ENCODE data around the gene GAGE1.
A peak's percentile ranks its signal among the peaks of the same experiment; 100 is the strongest.
"Not testable (repeated sequence)": the region's sequence is repeated elsewhere in the genome, so short reads cannot be mapped to it uniquely, and the experiment has no call there.

GAGE1 gene

GRCh38 chrX:49598720-49599119, at the start of gene GAGE1:
Gene GAGE1, plus strand, starts transcription at chrX:49599020. Its CDS starts 1,155 bp downstream, at chrX:49600175.
- DNase-seq; intact Hi-C loops (cut with DNase I): not testable (repeated sequence)

- intact Hi-C loops (cut with DNase I); DNase-seq: not testable (repeated sequence)
Measured at GRCh38 chrX:49550989-49551388, 47.8 kb upstream of the GAGE1 start, which contains the start of gene GAGE12E. Gene GAGE12E, plus strand, starts transcription at chrX:49551289. Its CDS starts 1,155 bp downstream, at chrX:49552444.

GRCh38 chrX:49560542-49560941, 38.3 kb upstream of the GAGE1 start, which contains the start of gene GAGE12F:
Gene GAGE12F, plus strand, starts transcription at chrX:49560842. Its CDS starts 1,155 bp downstream, at chrX:49561997.
- intact Hi-C loops (cut with DNase I); DNase-seq: not testable (repeated sequence)

GRCh38 chrX:49568728-49569127, 30.1 kb upstream of the GAGE1 start:
- intact Hi-C loops (cut with DNase I), result not testable (repeated sequence)
- peak in 2 of 10 donors; percentile 39 to 60 for DNase-seq

- peak in 2 of 10 donors; percentile 14 to 44 for DNase-seq
- intact Hi-C loops (cut with DNase I), result not testable (repeated sequence)
Measured at GRCh38 chrX:49569152-49569551, 29.7 kb upstream of the GAGE1 start.

- intact Hi-C loops (cut with DNase I); DNase-seq: not testable (repeated sequence)
Measured at GRCh38 chrX:49570100-49570499, 28.7 kb upstream of the GAGE1 start, which contains the start of gene GAGE12G. Gene GAGE12G, plus strand, starts transcription at chrX:49570400. Its CDS starts 1,155 bp downstream, at chrX:49571555.

GRCh38 chrX:49579649-49580048, 19.2 kb upstream of the GAGE1 start, which contains the start of gene GAGE12H:
Gene GAGE12H, plus strand, starts transcription at chrX:49579949. Its CDS starts 1,155 bp downstream, at chrX:49581104.
- DNase-seq; intact Hi-C loops (cut with DNase I): not testable (repeated sequence)

- DNase-seq; intact Hi-C loops (cut with DNase I): not testable (repeated sequence)
Measured at GRCh38 chrX:49589196-49589595, 9.6 kb upstream of the GAGE1 start, which contains the start of gene GAGE2A. Gene GAGE2A, plus strand, starts transcription at chrX:49589496. Its CDS starts 1,155 bp downstream, at chrX:49590651.

- peak in 7 of 10 donors; percentile 1 to 93 (median 41) for DNase-seq
- intact Hi-C loops (cut with DNase I), result not testable (repeated sequence)
Measured at GRCh38 chrX:49589769-49590478, 8.9 kb upstream of the GAGE1 start.

- intact Hi-C loops (cut with DNase I), result not testable (repeated sequence)
- peak in 1 of 10 donors; percentile 39 for DNase-seq
Measured at GRCh38 chrX:49590488-49590887, 8.3 kb upstream of the GAGE1 start.

- intact Hi-C loops (cut with DNase I), result no loop called here
- no peak for DNase-seq
Measured at GRCh38 chrX:49610718-49611310, 12.0 kb downstream of the GAGE1 start.

- intact Hi-C loops (cut with DNase I), result no loop called here
Measured at GRCh38 chrX:49618574-49618973, 19.8 kb downstream of the GAGE1 start.

GRCh38 chrX:49627086-49627777, 28.4 kb downstream of the GAGE1 start:
- intact Hi-C loops (cut with DNase I), result no loop called here
- DNase-seq, result peak in 4 of 10 donors; percentile 1 to 82 (median 46)

More at GRCh38 chrX:49618574-49618973, 19.8 kb downstream of the GAGE1 start:
- DNase-seq, result no peak

GRCh38 chrX:49644991-49645637, 46.3 kb downstream of the GAGE1 start:
- intact Hi-C loops (cut with DNase I), result no loop called here
- peak in 2 of 10 donors; percentile 49 to 59 for DNase-seq

GRCh38 chrX:49656533-49656932, 57.7 kb downstream of the GAGE1 start:
- DNase-seq, result no peak
- intact Hi-C loops (cut with DNase I), result no loop called here

Measured in posterior cingulate gyrus (tissue), 11 donors.